Endothelial cell of umbilical vein (primary cell): Measurements from ENCODE around the gene DDX3X. TPM values are rescaled to one million over a fixed set of nuclear protein-coding genes. Genes with fewer than 3 reads are reported as not detected.

Experiments used
- BruUV-seq: library from RNA; stranded (reverse); fragments of 400-500 nt; replicated peaks from 2 replicates; lab custom pipeline; 2021; lab: Mats Ljungman, UMichigan
- CTCF ChIA-PET: fragments of 300-600, 350-600 bp; sonication (Branson Sonifier 250); formaldehyde crosslinking; loops from one replicate; lab custom pipeline; 2021; ENCODE audit warnings: antibody characterized with exemption, inconsistent platforms; lab: Charles Lee
- POLR2A ChIA-PET: fragments of 300-600, 350-600 bp; sonication (Branson Sonifier 250); formaldehyde crosslinking; loops from one replicate; lab custom pipeline; 2021; ENCODE audit warnings: antibody characterized with exemption, inconsistent platforms; lab: Charles Lee
- DNase-seq: peaks from one replicate; pipeline ENCODE4 v3.0.0-alpha.2; 2011; ENCODE audit warnings: low read depth, low spot score
- FAIRE-seq: peaks from 2 replicates; lab custom pipeline; 2011; peaks lifted over from hg19 to GRCh38; lab: Jason Lieb, UNC
- H2AFZ ChIP-seq: 2 replicates; pipeline ENCODE4 v1.6.0; 2012; ENCODE audit warnings: low read depth, low read length, control low read depth, inconsistent platforms
- H3K27ac ChIP-seq: 2 replicates; pipeline ENCODE4 v1.5.1; 2011; ENCODE audit warnings: low read depth, mild to moderate bottlenecking, control low read depth, low read length, moderate library complexity; ENCODE audit not compliant: insufficient read depth
- H3K27me3 ChIP-seq, 2 experiments: 2 replicates each; pipeline versions ENCODE4 v1.6.0 to v1.6.1; 2011; ENCODE audit warnings: low read length in 2 of 2, mixed read lengths in 1 of 2; ENCODE audit not compliant: control insufficient read depth in 2 of 2, insufficient read depth in 2 of 2
- H3K36me3 ChIP-seq, 2 experiments: 2 replicates in 1 of 2; 3 replicates in 1 of 2; pipeline ENCODE4 v1.5.1; 2011; ENCODE audit warnings: low read length in 2 of 2, mild to moderate bottlenecking in 1 of 2, moderate library complexity in 1 of 2; ENCODE audit not compliant: control insufficient read depth in 2 of 2, insufficient read depth in 2 of 2; ENCODE audit errors: extremely low read depth in 1 of 2
- H3K4me1 ChIP-seq: 3 replicates; pipeline ENCODE4 v1.5.1; 2011; ENCODE audit warnings: mild to moderate bottlenecking, low read length; ENCODE audit not compliant: control insufficient read depth, insufficient read depth; ENCODE audit errors: extremely low read depth
- H3K4me2 ChIP-seq: 2 replicates; pipeline ENCODE4 v1.6.1; 2011; ENCODE audit warnings: low read length, control low read depth, mixed read lengths; ENCODE audit not compliant: insufficient read depth
- H3K4me3 ChIP-seq, 3 experiments: fragments of 200-600 bp in 1 of 3; sonication (generic), shearing (Covaris generic) in 1 of 3; replicated peaks in 1 of 3; 2 replicates each; pipeline ENCODE4 v1.5.1; 2011 to 2016; ENCODE audit warnings: control low read depth in 3 of 3, low read length in 3 of 3, mild to moderate bottlenecking in 2 of 3, inconsistent platforms in 1 of 3, low read depth in 1 of 3, moderate library complexity in 1 of 3; ENCODE audit not compliant: insufficient read depth in 1 of 3
- H3K79me2 ChIP-seq: 2 replicates; pipeline ENCODE4 v1.6.0; 2012; ENCODE audit warnings: low read length, inconsistent platforms; ENCODE audit not compliant: control insufficient read depth, insufficient read depth
- H3K9ac ChIP-seq: replicated peaks from 2 replicates; pipeline ENCODE3; 2011; ENCODE audit warnings: low read length, control low read depth; ENCODE audit not compliant: insufficient read depth; ENCODE audit errors: extremely low read depth
- H3K9me1 ChIP-seq: replicated peaks from 3 replicates; pipeline ENCODE4 v1.6.0; 2011; ENCODE audit warnings: mild to moderate bottlenecking, low read length; ENCODE audit not compliant: control insufficient read depth, insufficient read depth; ENCODE audit errors: extremely low read depth
- H3K9me3 ChIP-seq: replicated peaks from 2 replicates; pipeline ENCODE4 v1.5.1; 2012; ENCODE audit warnings: low read length, inconsistent platforms; ENCODE audit not compliant: control insufficient read depth, insufficient read depth
- H4K20me1 ChIP-seq: replicated peaks from 2 replicates; pipeline ENCODE3; 2011; ENCODE audit warnings: mild to moderate bottlenecking, low read length; ENCODE audit not compliant: control insufficient read depth, insufficient read depth; ENCODE audit errors: extremely low read depth
- FOS ChIP-seq: IDR thresholded peaks from 2 replicates; pipeline ENCODE4 v1.6.1; 2011; ENCODE audit warnings: mild to moderate bottlenecking, low read length, moderate library complexity, borderline replicate concordance; ENCODE audit not compliant: insufficient read depth
- JUN ChIP-seq: IDR thresholded peaks from 2 replicates; pipeline ENCODE4 v1.6.1; 2011; ENCODE audit warnings: borderline replicate concordance, low read depth; ENCODE audit not compliant: insufficient read length, insufficient read depth
- MYC ChIP-seq: IDR thresholded peaks from one replicate; pipeline ENCODE4 v1.6.1; 2011; ENCODE audit warnings: mild to moderate bottlenecking, low read depth, low read length
- POLR2A ChIP-seq: IDR thresholded peaks from 2 replicates; pipeline ENCODE4 v1.6.1; 2012; ENCODE audit warnings: low read depth, mild to moderate bottlenecking, control low read depth, low read length
- dilution Hi-C: fragments of 300-500 bp; cut with MboI; formaldehyde crosslinking; loops from one replicate; pipeline ENCODE4 v1.15.0; 2019; ENCODE audit warnings: low sequenced_read_pairs; ENCODE audit not compliant: extremely low pct_ligation_motif_present
- intact Hi-C: fragments of 100-400 bp; cut with micrococcal nuclease; formaldehyde crosslinking; loops from one replicate; pipeline ENCODE4 v1.10.0; 2022
- polyA plus RNA-seq, 4 experiments: library from polyadenylated mRNA; depleted of rRNA in 3 of 4; stranded (reverse) in 3 of 4; unstranded in 1 of 4; fragments of >200 nt; gene quantifications; 2 replicates each; pipeline versions ENCODE4 v1.2.1 to v1.2.3, GENCODE V29; 2011 to 2012; ENCODE audit warnings: missing spikeins in 1 of 4
- small RNA-seq: library from RNA; depleted of rRNA; stranded (forward); fragments of <200 nt; gene quantifications from one replicate; pipeline ENCODE3, GENCODE V24; 2012; ENCODE audit warnings: low replicate concordance, low read depth; ENCODE audit not compliant: insufficient read depth, insufficient read length
- total RNA-seq: library from RNA; stranded (reverse); gene quantifications from 2 replicates; pipeline ENCODE4 v1.2.3, GENCODE V29; 2021

Gene DDX3X
- total and polyA plus RNA-seq, 2 donors (not counting 3 experiments of a cell fraction or from before 2014, with no cell fraction given), result 48.5 to 300 TPM

- no TSS peak for BruUV-seq
- dilution Hi-C loops, result no loop called here
- Histone ChIP-seq H3K9me3 (no peaks in the 10 kb centered on the region), H2AFZ (no peak overlapping the region), H3K9me1 (no peaks in the 10 kb centered on the region), H3K4me2 (no peak overlapping the region), H3K27me3 (no peaks in the 10 kb centered on the region), H3K36me3 (no peaks in the 10 kb centered on the region), H3K4me3 (no peak overlapping the region), H3K79me2 (no peaks in the 10 kb centered on the region), H3K9ac (no peak overlapping the region), H4K20me1 (no peaks in the 10 kb centered on the region), H3K27ac (no peak overlapping the region), H3K4me1 (no peaks in the 10 kb centered on the region)
- FAIRE-seq, result peak; percentile 70
- no peak for DNase-seq
- POLR2A ChIA-PET, result no interaction called here
- CTCF ChIA-PET, result no interaction called here
- intact Hi-C loops, result no loop called here
- TF ChIP-seq FOS, result no peak
- TF ChIP-seq POLR2A, result no peak
- TF ChIP-seq MYC, result no peak
- no peak for TF ChIP-seq JUN
These were observed 78.5 kb downstream of the DDX3X start for GRCh38 chrX:41412261-41413081.

Small RNA genes within 50 kb of the gene (small RNA-seq; reads per million reads assigned to genes)
- gene RF00019 (not detected), gene RNA5SP502 (not detected)

Other genes starting within 250 kb of the DDX3X start
- 66.8 and 70.6 TPM in 2 replicates for gene USP9X, start 248.7 kb upstream of the DDX3X start, total RNA-seq
- 10.8 and 13.7 TPM in 2 replicates for gene USP9X, start 248.7 kb upstream of the DDX3X start, polyA plus RNA-seq
- gene NYX, start 113.2 kb downstream of the DDX3X start, total RNA-seq, result not detected in 2 replicates
- gene NYX, start 113.2 kb downstream of the DDX3X start, polyA plus RNA-seq, result not detected in 2 replicates